Esophagus muscularis mucosa (tissue), 4 donors: ENCODE measurements around the gene C1D. TPM values are rescaled to one million over a fixed set of nuclear protein-coding genes. Genes with fewer than 3 reads are reported as not detected.

Experiments used
- DNase-seq: peaks from one replicate; pipeline ENCODE4 v3.0.0-alpha.2; 2017; ENCODE audit errors: extremely low spot score
- H3K27ac ChIP-seq, 4 donors: fragments of 200-600 bp; sonication (generic); replicated peaks in 1 of 4; 1 replicate in 3 of 4; 2 replicates in 1 of 4; pipeline ENCODE4 v1.5.1; 2016 to 2019; ENCODE audit warnings: mild to moderate bottlenecking in 1 of 4
- H3K27me3 ChIP-seq, 4 donors: fragments of 200-600 bp; sonication (generic); one replicate each; pipeline versions ENCODE4 v1.5.1 to v1.6.0; 2016 to 2019
- H3K36me3 ChIP-seq, 4 donors: fragments of 200-600 bp; sonication (generic); one replicate each; pipeline ENCODE4 v1.5.1; 2016 to 2019
- H3K4me1 ChIP-seq, 4 donors: fragments of 200-600 bp; sonication (generic); one replicate each; pipeline ENCODE4 v1.5.1; 2016 to 2019
- H3K4me3 ChIP-seq, 4 donors: fragments of 200-600 bp; sonication (generic); 1 replicate in 2 of 4; 2 replicates in 2 of 4; pipeline ENCODE4 v1.5.1; 2016 to 2019; ENCODE audit warnings: mild to moderate bottlenecking in 4 of 4, moderate library complexity in 1 of 4
- H3K9me3 ChIP-seq, 4 donors: fragments of 200-600 bp; sonication (generic); 1 replicate in 3 of 4; 2 replicates in 1 of 4; pipeline ENCODE4 v1.5.1; 2016 to 2019
- CTCF ChIP-seq, 3 experiments: fragments of 200-600 bp in 2 of 3; fragments of 450-650 bp in 1 of 3; sonication (generic) in 2 of 3; IDR thresholded peaks; one replicate each; pipeline ENCODE4 v1.5.1; 2017 to 2019; ENCODE audit warnings: antibody characterized with exemption in 3 of 3, mild to moderate bottlenecking in 2 of 3, moderate library complexity in 1 of 3
- EP300 ChIP-seq: sonication (generic); formaldehyde crosslinking; IDR thresholded peaks from one replicate; pipeline ENCODE4 v1.6.1; 2017; ENCODE audit warnings: antibody characterized with exemption
- POLR2A ChIP-seq: fragments of 450-650 bp; IDR thresholded peaks from one replicate; pipeline ENCODE4 v1.6.1; 2017; ENCODE audit warnings: antibody characterized with exemption, moderate library complexity, mild to moderate bottlenecking, low read depth
- POLR2AphosphoS5 ChIP-seq, 2 donors: sonication (generic); formaldehyde crosslinking; IDR thresholded peaks; one replicate each; pipeline ENCODE4 v1.6.1; 2017; ENCODE audit warnings: antibody characterized with exemption in 2 of 2
- WGBS: methylation state at CpG from one replicate; pipeline ENCODE4 v1.1.5; 2018; 5-methylcytosine and 5-hydroxymethylcytosine counted together
- intact Hi-C: fragments of 100-400 bp; cut with DNase I; formaldehyde crosslinking; loops from one replicate; pipeline ENCODE4 v1.15.1; 2023
- total RNA-seq, 4 donors: library from RNA; depleted of rRNA; stranded (reverse); fragments of >200 nt; gene quantifications; one replicate each; pipeline versions ENCODE4 v1.1.0 to v1.2.1, GENCODE V29; 2016

C1D gene
- total RNA-seq, 4 donors from 2014 or later: 19.7 to 41.1 (median 30.8) TPM

- H3K9me3 ChIP-seq: no peaks in the 10 kb centered on the region
- no peak overlapping the region for H3K27ac ChIP-seq
- 85% methylated on average over 3 of the region's 3 CpGs for WGBS
- no peak for TF ChIP-seq CTCF (IDR thresholded peaks at IDR 0.05)
- TF ChIP-seq EP300: no peak
- TF ChIP-seq POLR2AphosphoS5 (IDR thresholded peaks at IDR 0.05): no peak
- TF ChIP-seq POLR2A: no peak
- H3K36me3 ChIP-seq: peaks cover 0 to 21% (median 12%) of the 10 kb centered on the region in 4 donors
- intact Hi-C loops: no loop called here
- no peaks in the 10 kb centered on the region for H3K27me3 ChIP-seq
- no peak overlapping the region for H3K4me3 ChIP-seq
- no peak for DNase-seq
- H3K4me1 ChIP-seq: no peaks in the 10 kb centered on the region
Measured at GRCh38 chr2:68043695-68044094, 19.1 kb downstream of the C1D start.

- H3K27ac ChIP-seq: no peak overlapping the region
- peaks cover 0 to 21% (median 12%) of the 10 kb centered on the region in 4 donors for H3K36me3 ChIP-seq
- intact Hi-C loops: no loop called here
- TF ChIP-seq POLR2A (no peak), EP300 (no peak), POLR2AphosphoS5 (IDR thresholded peaks at IDR 0.05) (no peak), CTCF (IDR thresholded peaks at IDR 0.05) (no peak)
- no peaks in the 10 kb centered on the region for H3K27me3 ChIP-seq
- no peaks in the 10 kb centered on the region for H3K4me1 ChIP-seq
- WGBS: 87% methylated on average over 5 of the region's 5 CpGs
- H3K4me3 ChIP-seq: no peak overlapping the region
- no peaks in the 10 kb centered on the region for H3K9me3 ChIP-seq
- DNase-seq: no peak
Measured at GRCh38 chr2:68043032-68043431, 19.8 kb downstream of the C1D start.

GRCh38 chr2:68041704-68042245 lies 21.0 kb downstream of the C1D start:
- intact Hi-C loops: no loop called here
- TF ChIP-seq POLR2AphosphoS5 (IDR thresholded peaks at IDR 0.05) (no peak), CTCF (IDR thresholded peaks at IDR 0.05) (no peak), EP300 (no peak), POLR2A (no peak)
- Histone ChIP-seq H3K4me1 (no peaks in the 10 kb centered on the region), H3K27me3 (no peaks in the 10 kb centered on the region), H3K4me3 (no peak overlapping the region), H3K9me3 (no peaks in the 10 kb centered on the region), H3K27ac (no peak overlapping the region), H3K36me3 (peaks cover 0 to 21% (median 12%) of the 10 kb centered on the region in 4 donors)
- DNase-seq: no peak

- WGBS: 84% methylated on average over 3 of the region's 3 CpGs
Measured at GRCh38 chr2:68040078-68040477, 22.7 kb downstream of the C1D start.

More at GRCh38 chr2:68040078-68040477, 22.7 kb downstream of the C1D start:
- H3K9me3 ChIP-seq: no peaks in the 10 kb centered on the region
- H3K27me3 ChIP-seq: no peaks in the 10 kb centered on the region
- H3K36me3 ChIP-seq: peaks cover 0 to 16% (median 6%) of the 10 kb centered on the region in 4 donors
- no peaks in the 10 kb centered on the region for H3K4me1 ChIP-seq
- no peak overlapping the region for H3K27ac ChIP-seq
- no peak overlapping the region for H3K4me3 ChIP-seq
- intact Hi-C loops: no loop called here
- TF ChIP-seq POLR2A (no peak), CTCF (IDR thresholded peaks at IDR 0.05) (no peak), POLR2AphosphoS5 (IDR thresholded peaks at IDR 0.05) (no peak), EP300 (no peak)
- DNase-seq: no peak
